ENCODE results near the gene TBCD.
"Not testable (repeated sequence)": the region's sequence is repeated elsewhere in the genome, so short reads cannot be mapped to it uniquely, and the experiment has no call there.

The TBCD gene

GRCh38 chr17:82729479-82730260 is 22.2 kb upstream of the TBCD start:
- DNase-seq, result no peak

- no peak for DNase-seq
These were observed 19.6 kb upstream of the TBCD start for GRCh38 chr17:82732118-82732743.

GRCh38 chr17:82734987-82735866 is 16.6 kb upstream of the TBCD start, which contains the start of gene FN3K:
TSS of gene FN3K (plus strand) at chr17:82735615. CDS start at chr17:82735637, 22 bp downstream.
- DNase-seq, result peak; percentile 33

- no peak for DNase-seq
These were observed 15.2 kb upstream of the TBCD start for GRCh38 chr17:82736511-82737185.

GRCh38 chr17:82737967-82738877 is 13.6 kb upstream of the TBCD start:
- DNase-seq, result no peak

- DNase-seq, result no peak
These were observed 10.7 kb upstream of the TBCD start for GRCh38 chr17:82740906-82741759.

- no peak for DNase-seq
These were observed 8.3 kb upstream of the TBCD start for GRCh38 chr17:82743344-82744219.

- DNase-seq, result not testable (repeated sequence)
These were observed 7.1 kb upstream of the TBCD start for GRCh38 chr17:82744736-82745135.

- no peak for DNase-seq
These were observed 6.3 kb upstream of the TBCD start for GRCh38 chr17:82745524-82745923.

GRCh38 chr17:82748756-82749155 is 3.1 kb upstream of the TBCD start:
- no peak for DNase-seq

GRCh38 chr17:82750241-82750908 is 1.5 kb upstream of the TBCD start:
- DNase-seq, result no peak

- DNase-seq, result no peak
These were observed 694 bp upstream of the TBCD start for GRCh38 chr17:82751171-82751570.

GRCh38 chr17:82752371-82753200 is 721 bp downstream of the TBCD start:
- no peak for DNase-seq

- DNase-seq, result no peak
These were observed 1.3 kb downstream of the TBCD start for GRCh38 chr17:82753201-82753464.

GRCh38 chr17:82754297-82755208 is 2.7 kb downstream of the TBCD start:
- DNase-seq, result no peak

GRCh38 chr17:82756166-82756565 is 4.3 kb downstream of the TBCD start:
- no peak for DNase-seq

GRCh38 chr17:82765371-82765770 is 13.5 kb downstream of the TBCD start:
- DNase-seq, result no peak
